H9 (cell line): ENCODE measurements around the gene MCM3AP. TPM values are rescaled to one million over a fixed set of nuclear protein-coding genes. Genes with fewer than 3 reads are reported as not detected.

ENCODE experiments used
- DNase-seq: peaks from one replicate; pipeline ENCODE4 v3.0.0-alpha.2; 2017
- H2AFZ ChIP-seq: one replicate; pipeline ENCODE4 v1.6.1; 2013; ENCODE audit warnings: mild to moderate bottlenecking, low read length, control low read depth, moderate library complexity
- H2AK5ac ChIP-seq: 2 replicates; pipeline ENCODE4 v1.6.1; 2013; ENCODE audit warnings: low read length, control low read depth, mixed read lengths; ENCODE audit not compliant: insufficient read length
- H2BK120ac ChIP-seq: one replicate; pipeline ENCODE4 v1.6.1; 2013; ENCODE audit warnings: low read depth, mild to moderate bottlenecking, low read length, control low read depth, inconsistent platforms; ENCODE audit not compliant: poor library complexity, severe bottlenecking
- H2BK12ac ChIP-seq: 2 replicates; pipeline ENCODE4 v1.6.1; 2013; ENCODE audit warnings: low read length, control low read depth, mixed read lengths, low read depth; ENCODE audit not compliant: insufficient read length
- H2BK15ac ChIP-seq: 2 replicates; pipeline ENCODE4 v1.6.1; 2013; ENCODE audit warnings: low read depth, low read length, control low read depth
- H2BK20ac ChIP-seq: one replicate; pipeline ENCODE4 v1.6.1; 2013; ENCODE audit warnings: low read depth, mild to moderate bottlenecking, low read length, control low read depth, inconsistent platforms; ENCODE audit not compliant: poor library complexity, severe bottlenecking
- H2BK5ac ChIP-seq: 2 replicates; pipeline ENCODE4 v1.6.1; 2013; ENCODE audit warnings: low read length, control low read depth, mixed read lengths; ENCODE audit not compliant: insufficient read length
- H3K14ac ChIP-seq: 2 replicates; pipeline ENCODE4 v1.6.1; 2013; ENCODE audit warnings: low read length, control low read depth; ENCODE audit not compliant: insufficient read depth
- H3K18ac ChIP-seq: 2 replicates; pipeline ENCODE4 v1.6.1; 2013; ENCODE audit warnings: low read depth, mild to moderate bottlenecking, mixed read lengths, low read length, control low read depth; ENCODE audit not compliant: insufficient read length
- H3K23ac ChIP-seq: 2 replicates; pipeline ENCODE4 v1.6.1; 2013; ENCODE audit warnings: low read length, control low read depth, mixed read lengths, low read depth; ENCODE audit not compliant: insufficient read length
- H3K23me2 ChIP-seq: 2 replicates; pipeline ENCODE4 v1.6.1; 2013; ENCODE audit warnings: low read depth, mild to moderate bottlenecking, mixed read lengths, low read length, control low read depth; ENCODE audit not compliant: insufficient read length, poor library complexity, severe bottlenecking
- H3K27ac ChIP-seq: 2 replicates; pipeline ENCODE4 v1.5.1; 2013; ENCODE audit warnings: low read length, control low read depth, mixed read lengths, low read depth; ENCODE audit not compliant: insufficient read length
- H3K27me3 ChIP-seq: 2 replicates; pipeline ENCODE4 v1.6.1; 2013; ENCODE audit warnings: low read length, control low read depth, inconsistent platforms; ENCODE audit not compliant: insufficient read depth
- H3K4ac ChIP-seq: 2 replicates; pipeline ENCODE4 v1.6.1; 2013; ENCODE audit warnings: low read depth, mild to moderate bottlenecking, control low read depth, inconsistent platforms, low read length, moderate library complexity
- H3K4me1 ChIP-seq: 2 replicates; pipeline ENCODE4 v1.6.1; 2013; ENCODE audit warnings: low read length, control low read depth, inconsistent platforms; ENCODE audit not compliant: insufficient read depth
- H3K4me2 ChIP-seq: 2 replicates; pipeline ENCODE4 v1.6.1; 2013; ENCODE audit warnings: low read length, control low read depth, mixed read lengths; ENCODE audit not compliant: insufficient read length, insufficient read depth
- H3K56ac ChIP-seq: 2 replicates; pipeline ENCODE4 v1.6.1; 2013; ENCODE audit warnings: low read depth, mild to moderate bottlenecking, mixed read lengths, low read length, control low read depth; ENCODE audit not compliant: insufficient read length
- H3K79me1 ChIP-seq: 2 replicates; pipeline ENCODE4 v1.6.1; 2013; ENCODE audit warnings: low read depth, mild to moderate bottlenecking, moderate library complexity, low read length, control low read depth, inconsistent platforms; ENCODE audit not compliant: insufficient read depth, poor library complexity, severe bottlenecking
- H3K79me2 ChIP-seq: 2 replicates; pipeline ENCODE4 v1.6.1; 2013; ENCODE audit warnings: low read length, control low read depth, inconsistent platforms; ENCODE audit not compliant: insufficient read depth
- H3K9ac ChIP-seq: 2 replicates; pipeline ENCODE4 v1.6.1; 2013; ENCODE audit warnings: low read length, control low read depth, mixed read lengths; ENCODE audit not compliant: insufficient read length; ENCODE audit errors: extremely low read depth
- H3K9me3 ChIP-seq: one replicate; pipeline ENCODE4 v1.6.1; 2013; ENCODE audit warnings: low read depth, low read length, inconsistent platforms; ENCODE audit not compliant: control insufficient read depth
- H3T11ph ChIP-seq: one replicate; pipeline ENCODE4 v1.6.1; 2013; ENCODE audit warnings: mild to moderate bottlenecking, low read length, control low read depth, inconsistent platforms
- H4K20me1 ChIP-seq: one replicate; pipeline ENCODE4 v1.6.1; 2013; ENCODE audit not compliant: control insufficient read depth, insufficient read length, insufficient read depth
- H4K5ac ChIP-seq: 2 replicates; pipeline ENCODE4 v1.6.1; 2013; ENCODE audit warnings: low read depth, mild to moderate bottlenecking, mixed read lengths, low read length, control low read depth; ENCODE audit not compliant: insufficient read length
- H4K8ac ChIP-seq: replicated peaks from 2 replicates; pipeline ENCODE4 v1.6.1; 2013; ENCODE audit warnings: low read length, control low read depth, mixed read lengths, low read depth; ENCODE audit not compliant: insufficient read length
- H4K91ac ChIP-seq: 2 replicates; pipeline ENCODE4 v1.6.1; 2013; ENCODE audit warnings: low read depth, mild to moderate bottlenecking, moderate library complexity, mixed read lengths, low read length, control low read depth; ENCODE audit not compliant: insufficient read length
- H3K27ac Mint-ChIP-seq, 3 experiments: 2 replicates in 2 of 3; 3 replicates in 1 of 3; pipeline ENCODE4 v1.8.0; 2020 to 2021; ENCODE audit warnings: mixed read lengths in 3 of 3, mild to moderate bottlenecking in 1 of 3, moderate library complexity in 1 of 3
- H3K27me3 Mint-ChIP-seq: 2 replicates; pipeline ENCODE4 v1.8.0; 2021; ENCODE audit warnings: low read depth, mild to moderate bottlenecking, moderate library complexity, mixed read lengths
- H3K36me3 Mint-ChIP-seq, 3 experiments: 2 replicates in 2 of 3; 3 replicates in 1 of 3; pipeline ENCODE4 v1.8.0; 2020 to 2021; ENCODE audit warnings: low read depth in 3 of 3, mixed read lengths in 3 of 3; ENCODE audit not compliant: insufficient read depth in 1 of 3
- H3K4me1 Mint-ChIP-seq, 2 experiments: 2 replicates each; pipeline ENCODE4 v1.8.0; 2020; ENCODE audit warnings: mixed read lengths in 2 of 2
- H3K4me3 Mint-ChIP-seq, 2 experiments: 2 replicates in 1 of 2; 3 replicates in 1 of 2; pipeline ENCODE4 v1.8.0; 2020 to 2021; ENCODE audit warnings: mild to moderate bottlenecking in 2 of 2, mixed read lengths in 2 of 2, moderate library complexity in 1 of 2
- H3K9me3 Mint-ChIP-seq, 2 experiments: 2 replicates in 1 of 2; 3 replicates in 1 of 2; pipeline ENCODE4 v1.8.0; 2020; ENCODE audit warnings: mild to moderate bottlenecking in 2 of 2, mixed read lengths in 2 of 2, moderate library complexity in 1 of 2
- CTCF ChIP-seq: fragments of 200-600 bp; sonication (generic); conservative IDR thresholded peaks from 3 replicates; pipeline ENCODE4 v1.8.0; 2021; ENCODE audit warnings: antibody characterized with exemption, mild to moderate bottlenecking
- WGBS: extraction: QIAGEN DNeasy Blood & Tissue Kit; methylation state at CpG from one replicate; pipeline ENCODE4 v1.1.7; 2013; ENCODE audit warnings: missing lambda C conversion rate, low lambda C conversion rate, mixed read lengths; ENCODE audit not compliant: insufficient read length; ENCODE audit errors: extremely low coverage; 5-methylcytosine and 5-hydroxymethylcytosine counted together
- total RNA-seq: library from RNA; stranded (reverse); gene quantifications from 2 replicates; pipeline ENCODE4 v1.2.1, GENCODE V29; 2021

MCM3AP gene
- total RNA-seq, 1 experiment from 2014 or later, result 124 TPM

- TF ChIP-seq CTCF, result no peak
- Histone ChIP-seq H2AFZ (no peak overlapping the region), H3K9ac (no peak overlapping the region), H3K27me3 (no peaks in the 10 kb centered on the region), H3K18ac (no peak overlapping the region), H4K8ac (no peak overlapping the region), H3K27ac (no peak overlapping the region), H3K23me2 (no peaks in the 10 kb centered on the region), H4K91ac (no peak overlapping the region), H3K4me1 (no peaks in the 10 kb centered on the region), H3K4ac (no peak overlapping the region), H3K14ac (no peak overlapping the region), H3K56ac (no peak overlapping the region), H4K5ac (no peak overlapping the region), H2BK120ac (no peak overlapping the region), H3K9me3 (peaks cover 7% of the 10 kb centered on the region), H2BK5ac (no peak overlapping the region), H3K23ac (no peak overlapping the region), H3T11ph (no peak overlapping the region), H3K79me1 (peaks cover 4% of the 10 kb centered on the region), H2BK15ac (no peak overlapping the region), H2BK20ac (no peak overlapping the region), H3K4me2 (peak overlapping the region; percentile 51), H2AK5ac (no peak overlapping the region), H2BK12ac (no peak overlapping the region), H4K20me1 (peaks cover 3% of the 10 kb centered on the region), H3K79me2 (peaks cover 12% of the 10 kb centered on the region)
- DNase-seq, result no peak
- H3K27me3 Mint-ChIP-seq, result peaks cover 12% of the 10 kb centered on the region
- H3K9me3 Mint-ChIP-seq, result peaks cover 50 to 57% of the 10 kb centered on the region in 2 experiments
- H3K27ac Mint-ChIP-seq, result no peak overlapping the region
- WGBS, result no CpG with 5 or more reads among the region's 6 CpGs
- H3K36me3 Mint-ChIP-seq, result peaks cover 72 to 85% (median 82%) of the 10 kb centered on the region in 3 experiments
- H3K4me3 Mint-ChIP-seq, result peak overlapping the region; percentile 87 to 93
- peaks cover 20 to 23% of the 10 kb centered on the region in 2 experiments for H3K4me1 Mint-ChIP-seq
Observed at GRCh38 chr21:46229923-46230260, 55.5 kb downstream of the MCM3AP start.
